Endothelial cell of hepatic sinusoid (primary cell): ENCODE data around the gene METTL25B.
"Not testable (repeated sequence)": the region's sequence is repeated elsewhere in the genome, so short reads cannot be mapped to it uniquely, and the experiment has no call there.

Experiments used
- in situ Hi-C: cut with HindIII; loops from 2 replicates; pipeline ENCODE4 v1.10.0; 2017; ENCODE audit warnings: low sequenced_read_pairs

METTL25B gene

GRCh38 chr1:156746728-156747631 lies 18.7 kb downstream of the METTL25B start:
- in situ Hi-C loops = no loop called here

DNA sequence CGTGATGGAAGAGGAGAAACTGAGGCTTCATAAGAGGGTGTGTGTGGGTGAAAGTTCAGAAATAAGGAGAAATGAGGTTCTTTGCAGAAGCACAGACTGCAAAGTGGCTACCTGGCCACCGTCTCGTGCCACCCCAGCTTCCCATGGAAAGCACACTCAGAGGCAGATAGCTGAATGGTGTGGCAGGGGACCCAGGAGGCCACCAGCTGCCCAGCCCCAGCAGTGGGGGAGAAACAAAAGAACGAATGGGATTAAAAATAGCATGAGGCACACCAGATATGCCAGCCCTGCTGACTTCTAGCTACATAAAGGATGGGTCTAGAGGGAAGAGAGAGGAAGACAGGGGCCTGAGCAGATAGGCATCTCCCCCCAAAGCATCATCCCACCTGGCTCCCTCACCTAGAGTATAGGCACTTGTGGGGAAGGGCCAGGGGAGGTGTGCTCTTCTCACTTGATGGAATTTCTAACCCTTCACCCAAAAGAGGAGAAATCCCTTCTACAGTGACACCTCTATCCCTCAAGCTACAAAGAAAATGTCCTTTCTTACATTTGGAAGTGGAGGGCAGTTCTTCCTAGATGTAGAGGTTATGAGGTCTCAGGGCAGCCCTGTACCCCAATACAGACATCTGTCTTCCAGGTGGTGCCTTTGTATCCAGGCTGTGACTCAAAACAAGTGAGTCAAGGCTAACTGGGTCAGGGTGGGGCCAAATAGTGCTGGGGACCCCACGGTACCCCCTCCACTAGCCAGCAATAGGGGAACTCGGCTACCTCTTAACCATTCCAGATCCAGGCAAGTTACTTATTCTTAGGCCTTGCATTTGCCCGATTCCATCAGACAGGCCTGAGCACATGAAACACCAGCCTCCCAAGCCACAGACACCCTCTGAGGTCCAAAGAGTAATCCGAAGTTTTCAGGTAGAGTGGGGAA lies 19.7 kb downstream of the METTL25B start:
- in situ Hi-C loops = no loop called here

DNA sequence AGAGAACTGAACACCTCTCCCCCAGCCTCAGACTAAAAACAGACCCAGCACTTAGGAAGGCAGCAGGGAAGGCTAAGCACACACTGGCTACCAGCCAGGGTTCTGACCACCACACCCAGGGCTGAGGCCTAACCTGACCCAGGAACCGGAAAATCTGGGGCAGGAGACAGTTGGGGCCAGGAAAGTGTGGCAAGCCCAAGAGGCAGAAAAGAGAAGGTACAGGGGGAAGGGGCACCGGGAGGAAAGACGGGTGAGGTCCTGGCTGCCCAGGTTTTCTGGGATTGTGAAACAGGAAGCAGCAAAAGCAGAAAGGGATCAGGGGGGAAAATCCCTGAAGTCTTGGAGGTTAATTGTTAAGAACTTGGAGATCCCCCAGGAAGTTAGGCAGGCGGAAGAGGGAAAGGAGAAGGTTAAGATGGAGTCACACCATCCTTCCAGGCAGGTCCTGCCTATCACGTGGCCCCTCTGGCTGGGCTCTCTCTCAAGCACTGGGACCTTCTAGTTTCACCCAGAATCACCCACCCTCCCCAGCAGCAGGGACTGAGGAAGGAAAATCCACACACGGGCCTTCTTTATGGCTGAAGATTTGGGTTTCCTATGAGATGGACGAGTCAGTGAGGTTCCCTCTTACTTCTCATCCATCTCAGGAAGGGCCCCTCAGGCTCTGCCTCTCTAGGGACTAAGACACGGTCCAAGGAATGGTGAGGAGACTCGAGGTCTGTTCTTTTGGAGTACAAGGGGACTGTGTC lies 20.6 kb downstream of the METTL25B start:
- in situ Hi-C loops = no loop called here

GRCh38 chr1:156749419-156750118 lies 21.3 kb downstream of the METTL25B start:
- in situ Hi-C loops = no loop called here

DNA sequence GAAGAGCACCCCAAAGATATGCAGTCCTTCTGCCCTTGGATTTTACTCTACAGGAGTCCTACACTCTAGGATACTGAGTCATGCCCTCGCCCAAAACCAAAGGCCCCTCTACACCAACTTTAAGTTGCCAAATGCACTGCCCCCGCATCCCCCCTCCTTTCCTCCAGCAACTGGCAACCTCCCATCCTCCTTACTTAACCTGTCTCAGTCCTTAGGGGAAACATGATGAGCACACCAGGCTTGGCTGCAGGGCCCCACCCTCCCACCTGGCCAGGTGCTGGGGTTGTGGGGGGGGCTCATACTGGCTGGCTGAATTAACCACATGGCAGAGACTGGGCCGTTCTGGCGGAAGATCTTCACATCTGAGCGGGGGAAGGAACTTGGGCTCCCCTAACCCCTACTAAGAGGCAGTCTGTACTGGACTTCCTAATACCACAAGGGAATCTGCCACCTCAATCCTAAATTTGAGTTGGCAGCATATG lies 22.0 kb downstream of the METTL25B start:
- in situ Hi-C loops = no loop called here

- in situ Hi-C loops = no loop called here
Measured at GRCh38 chr1:156750711-156751450, 22.6 kb downstream of the METTL25B start.

DNA sequence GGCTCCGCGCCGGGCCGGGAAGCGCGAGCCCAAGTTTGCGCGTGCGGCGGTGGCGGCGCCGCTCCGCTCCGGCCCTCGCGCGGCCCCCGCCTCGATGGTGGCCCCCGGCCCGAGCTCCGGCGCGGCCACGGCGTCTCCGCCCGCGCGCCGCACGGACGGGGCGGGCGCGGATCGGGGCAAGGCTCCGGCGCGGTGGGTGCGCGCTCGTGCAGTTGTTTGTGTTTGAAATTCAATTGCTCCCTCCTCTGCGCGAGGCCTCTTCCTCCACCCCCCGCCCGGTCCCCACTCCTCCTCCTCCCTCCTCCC lies 23.1 kb downstream of the METTL25B start, which contains the start of gene HDGF:
Gene HDGF, minus strand, starts transcription at position 225 of the 306 bp plus-strand sequence. CDS start 246 bp downstream, outside the sequence.
- in situ Hi-C loops = no loop called here

DNA sequence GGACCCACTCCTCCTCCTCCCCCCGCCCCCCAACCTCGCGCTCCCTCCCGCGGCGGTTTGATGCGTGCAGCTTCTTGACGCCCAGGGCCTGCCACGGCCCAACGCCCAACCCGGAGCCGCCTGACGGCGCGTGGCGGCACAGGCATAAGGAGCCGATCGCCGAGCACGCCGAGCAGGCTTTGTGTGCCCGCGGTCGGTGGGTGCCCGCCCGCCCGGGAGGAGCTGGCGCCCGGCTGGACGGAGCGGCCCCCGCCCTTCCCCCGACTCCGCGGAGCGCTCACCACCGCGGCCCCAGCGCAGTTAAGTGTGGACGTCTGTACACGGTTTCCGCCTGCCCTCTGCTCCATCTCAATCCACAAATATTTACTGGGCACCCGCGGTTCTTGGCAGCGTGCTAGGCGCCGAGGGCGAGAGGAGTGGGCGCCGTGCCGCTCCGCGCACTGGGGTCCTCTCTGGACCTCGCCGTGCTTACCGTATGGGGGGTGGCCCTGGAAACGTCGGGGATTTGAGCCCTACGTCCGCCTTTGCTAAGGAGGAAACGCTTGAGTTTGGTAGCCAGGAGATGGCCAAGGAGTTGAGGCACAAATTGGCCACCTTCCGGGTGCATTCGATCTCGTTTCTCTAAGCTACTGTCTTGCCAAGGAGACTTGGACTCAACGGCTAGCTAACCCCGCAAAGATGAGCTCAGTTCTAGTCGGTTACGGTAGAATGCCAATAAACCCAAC lies 23.6 kb downstream of the METTL25B start:
- in situ Hi-C loops = no loop called here

- in situ Hi-C loops = no loop called here
Measured at GRCh38 chr1:156752843-156753482, 24.7 kb downstream of the METTL25B start.

GRCh38 chr1:156754219-156754618 lies 25.9 kb downstream of the METTL25B start:
- in situ Hi-C loops = no loop called here

- in situ Hi-C loops = loop anchor here (5.0 kb wide), 1 partner anchor 87 kb away; no protein-coding TSS in a partner anchor
Measured at GRCh38 chr1:156755527-156755950, 27.3 kb downstream of the METTL25B start.

- in situ Hi-C loops = loop anchor here (5.0 kb wide), 1 partner anchor 86 kb away; no protein-coding TSS in a partner anchor
Measured at GRCh38 chr1:156756355-156756754, 28.1 kb downstream of the METTL25B start.

GRCh38 chr1:156757572-156758253 lies 29.4 kb downstream of the METTL25B start:
- in situ Hi-C loops = loop anchor here (5.0 kb wide), 1 partner anchor 85 kb away; no protein-coding TSS in a partner anchor

DNA sequence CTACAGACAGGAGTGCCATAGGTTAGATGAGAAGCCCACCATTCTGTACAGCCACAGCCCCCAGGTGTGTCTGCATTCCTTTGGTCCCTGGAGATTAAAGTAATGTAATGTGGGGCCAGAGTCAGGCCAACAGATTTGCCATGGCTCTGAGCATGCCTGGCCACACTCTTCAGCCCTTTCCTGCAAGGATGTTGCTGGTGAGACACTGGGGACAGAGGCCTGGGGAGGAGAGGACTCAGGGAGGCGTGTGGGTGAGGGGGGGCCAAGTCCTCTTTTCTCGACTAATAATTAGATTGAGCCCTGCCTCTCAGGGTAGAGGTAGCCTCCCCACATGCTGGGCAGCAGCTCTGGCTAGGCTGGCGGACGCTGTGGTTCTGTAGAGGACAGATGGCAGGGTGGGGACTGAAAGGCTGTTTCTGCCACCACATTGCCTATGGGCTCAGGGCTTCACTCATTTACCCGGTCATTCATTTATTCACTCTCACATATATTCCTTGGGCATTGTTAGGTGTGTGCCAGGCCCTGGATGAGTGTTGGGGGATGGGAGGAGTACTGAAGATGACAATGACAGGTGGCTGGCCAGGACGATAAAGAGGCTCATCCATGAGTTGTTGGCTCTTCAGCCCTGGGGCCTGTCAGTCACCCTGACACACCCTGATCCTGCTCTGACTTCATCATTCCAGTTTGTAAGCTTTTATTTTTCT lies 32.0 kb downstream of the METTL25B start:
- in situ Hi-C loops = no loop called here

DNA sequence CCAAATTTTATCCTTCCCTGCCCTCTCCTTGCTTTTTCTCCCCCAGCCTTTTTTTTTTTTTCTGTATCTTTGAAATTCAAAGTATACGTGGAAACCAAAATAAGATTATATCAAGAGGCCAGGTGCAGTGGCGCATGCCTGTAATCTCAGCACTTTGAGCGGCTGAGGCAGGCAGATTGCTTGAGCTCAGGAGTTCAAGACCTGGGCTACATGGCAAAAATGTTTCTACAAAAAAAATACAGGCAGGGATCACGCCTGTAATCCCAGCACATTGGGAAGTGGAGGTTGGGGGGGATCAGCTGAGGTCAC lies 32.5 kb downstream of the METTL25B start:
- in situ Hi-C loops = no loop called here

DNA sequence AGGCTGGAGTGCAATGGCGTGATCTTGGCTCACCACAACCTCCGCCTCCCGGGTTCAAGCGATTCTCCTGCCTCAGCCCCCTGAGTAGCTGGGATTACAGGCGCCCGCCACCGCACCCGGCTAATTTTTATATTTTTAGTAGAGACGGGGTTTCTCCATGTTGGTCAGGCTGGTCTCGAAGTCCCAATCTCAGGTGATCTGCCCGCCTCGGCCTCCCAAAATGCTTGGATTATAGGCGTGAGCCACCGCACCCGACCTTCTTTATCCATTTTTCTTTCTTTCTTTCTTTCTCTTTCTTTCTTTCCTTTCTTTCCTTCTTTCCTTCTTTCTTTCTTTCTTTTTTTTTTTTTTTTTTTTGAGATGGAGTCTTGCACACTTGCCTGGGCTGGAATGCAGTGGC lies 36.9 kb downstream of the METTL25B start:
- in situ Hi-C loops = not testable (repeated sequence)

DNA sequence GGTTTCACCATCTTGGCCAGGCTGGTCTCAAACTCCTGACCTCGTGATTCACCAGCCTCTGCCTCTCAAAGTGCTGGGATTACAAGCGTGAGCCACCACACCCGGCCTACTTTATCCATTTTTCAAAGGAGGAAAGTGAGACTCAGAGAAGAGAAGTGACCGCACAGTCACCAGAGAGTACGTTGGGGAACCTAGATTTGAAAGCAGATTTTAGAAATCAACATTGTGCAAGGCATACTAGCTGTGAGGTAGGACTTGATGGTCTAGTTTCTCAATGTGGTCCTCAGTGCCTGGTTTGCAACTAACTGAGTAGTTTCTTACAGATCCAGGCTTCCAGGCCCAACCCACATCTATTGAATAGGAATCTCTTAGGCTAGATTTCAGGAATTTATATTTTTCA lies 37.4 kb downstream of the METTL25B start:
- in situ Hi-C loops = no loop called here
